ENCODE data around the gene GPAM.
"Not testable (repeated sequence)": the region's sequence is repeated elsewhere in the genome, so short reads cannot be mapped to it uniquely, and the experiment has no call there.

Gene GPAM

GRCh38 chr10:112137154-112137987, 46.2 kb downstream of the GPAM start:
- in situ Hi-C loops (cut with MboI; ENCODE audit: low sequenced_read_pairs), result no loop called here

- in situ Hi-C loops (cut with MboI; ENCODE audit: low sequenced_read_pairs), result no loop called here
Observed at GRCh38 chr10:112136486-112137153, 46.9 kb downstream of the GPAM start.

- in situ Hi-C loops (cut with MboI; ENCODE audit: low sequenced_read_pairs), result no loop called here
Observed at GRCh38 chr10:112135604-112136003, 48.0 kb downstream of the GPAM start.

- in situ Hi-C loops (cut with MboI; ENCODE audit: low sequenced_read_pairs), result no loop called here
Observed at GRCh38 chr10:112132435-112132834, 51.1 kb downstream of the GPAM start.

- in situ Hi-C loops (cut with MboI; ENCODE audit: low sequenced_read_pairs), result no loop called here
Observed at GRCh38 chr10:112131996-112132395, 51.6 kb downstream of the GPAM start.

GRCh38 chr10:112131346-112131745, 52.2 kb downstream of the GPAM start:
- in situ Hi-C loops (cut with MboI; ENCODE audit: low sequenced_read_pairs), result no loop called here

GRCh38 chr10:112126901-112127300, 56.7 kb downstream of the GPAM start:
- in situ Hi-C loops (cut with MboI; ENCODE audit: low sequenced_read_pairs), result no loop called here

- in situ Hi-C loops (cut with MboI; ENCODE audit: low sequenced_read_pairs), result no loop called here
Observed at GRCh38 chr10:112126172-112126571, 57.4 kb downstream of the GPAM start.

GRCh38 chr10:112124866-112125265, 58.7 kb downstream of the GPAM start:
- in situ Hi-C loops (cut with MboI; ENCODE audit: low sequenced_read_pairs), result no loop called here

GRCh38 chr10:112122827-112123226, 60.7 kb downstream of the GPAM start:
- in situ Hi-C loops (cut with MboI; ENCODE audit: low sequenced_read_pairs), result no loop called here

- in situ Hi-C loops (cut with MboI; ENCODE audit: low sequenced_read_pairs), result no loop called here
Observed at GRCh38 chr10:112120491-112120890, 63.1 kb downstream of the GPAM start.

- in situ Hi-C loops (cut with MboI; ENCODE audit: low sequenced_read_pairs), result no loop called here
Observed at GRCh38 chr10:112115781-112116385, 67.7 kb downstream of the GPAM start.

GRCh38 chr10:112109779-112110178, 73.8 kb downstream of the GPAM start:
- in situ Hi-C loops (cut with MboI; ENCODE audit: low sequenced_read_pairs), result not testable (repeated sequence)
